Right atrium auricular region (tissue), 2 donors: ENCODE measurements around the gene BLID. TPM values are rescaled to one million over a fixed set of nuclear protein-coding genes. Genes with fewer than 3 reads are reported as not detected.

ENCODE experiments used
- DNase-seq: peaks from one replicate; pipeline ENCODE4 v3.0.0-alpha.2; 2019; ENCODE audit warnings: low spot score
- H3K27ac ChIP-seq, 2 donors: fragments of 200-600 bp; sonication (generic); 1 replicate in 1 of 2; 2 replicates in 1 of 2; pipeline ENCODE4 v1.5.1; 2016 to 2019
- H3K27me3 ChIP-seq, 2 donors: fragments of 200-600 bp; sonication (generic); one replicate each; pipeline versions ENCODE4 v1.5.1 to v1.6.0; 2017 to 2019
- H3K36me3 ChIP-seq: fragments of 200-600 bp; sonication (generic); one replicate; pipeline ENCODE4 v1.5.1; 2016
- H3K4me1 ChIP-seq, 2 donors: fragments of 200-600 bp; sonication (generic); one replicate each; pipeline versions ENCODE4 v1.5.1 to v1.6.0; 2017 to 2019
- H3K4me3 ChIP-seq, 2 donors: fragments of 200-600 bp; sonication (generic); 1 replicate in 1 of 2; 2 replicates in 1 of 2; pipeline ENCODE4 v1.5.1; 2017 to 2019; ENCODE audit warnings: mild to moderate bottlenecking in 1 of 2, moderate library complexity in 1 of 2
- H3K9me3 ChIP-seq, 2 donors: fragments of 200-600 bp; sonication (generic); one replicate each; pipeline ENCODE4 v1.5.1; 2019
- total RNA-seq, 2 donors: library from RNA; depleted of rRNA; stranded (reverse); fragments of >200 nt; gene quantifications; one replicate each; pipeline ENCODE4 v1.1.0, GENCODE V29; 2016
- TF ChIP-seq, protein P1 (sequence below), 2 donors: fragments of 200-600 bp; sonication (generic); IDR thresholded peaks; one replicate each; pipeline ENCODE4 v1.5.1; 2019; ENCODE audit warnings: antibody characterized with exemption in 2 of 2

The BLID gene
- total RNA-seq, 2 donors from 2014 or later, result 1.1 to 1.2 TPM

DNA sequence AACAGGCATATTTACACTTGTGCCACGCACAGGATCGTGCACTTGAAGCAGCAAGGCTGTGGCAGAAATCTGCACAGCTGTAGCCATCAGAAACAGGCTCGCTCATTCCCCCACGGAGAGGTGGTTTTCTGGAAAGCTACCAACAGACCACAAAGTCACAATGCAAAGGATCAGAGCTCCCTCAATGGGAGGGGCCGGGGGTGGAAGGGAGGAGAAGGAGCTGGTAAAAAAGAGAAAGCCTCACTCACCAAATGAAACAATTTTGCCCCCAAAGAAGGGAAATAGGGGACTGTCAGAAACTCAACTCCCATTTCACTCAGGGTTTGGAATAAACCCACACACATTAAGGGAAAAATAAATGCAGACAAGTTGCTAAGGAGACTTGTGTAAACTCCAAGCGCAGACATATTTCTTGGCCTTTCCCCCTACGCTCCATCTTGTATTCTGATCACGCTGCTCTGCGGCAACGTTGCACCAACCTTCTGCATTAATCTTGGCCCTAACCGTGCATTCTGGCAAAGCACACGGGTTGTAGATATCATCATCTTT, 43.2 kb upstream of the BLID start:
- no peaks in the 10 kb centered on the region for H3K27me3 ChIP-seq
- DNase-seq, result no peak
- TF ChIP-seq, protein P1, sequence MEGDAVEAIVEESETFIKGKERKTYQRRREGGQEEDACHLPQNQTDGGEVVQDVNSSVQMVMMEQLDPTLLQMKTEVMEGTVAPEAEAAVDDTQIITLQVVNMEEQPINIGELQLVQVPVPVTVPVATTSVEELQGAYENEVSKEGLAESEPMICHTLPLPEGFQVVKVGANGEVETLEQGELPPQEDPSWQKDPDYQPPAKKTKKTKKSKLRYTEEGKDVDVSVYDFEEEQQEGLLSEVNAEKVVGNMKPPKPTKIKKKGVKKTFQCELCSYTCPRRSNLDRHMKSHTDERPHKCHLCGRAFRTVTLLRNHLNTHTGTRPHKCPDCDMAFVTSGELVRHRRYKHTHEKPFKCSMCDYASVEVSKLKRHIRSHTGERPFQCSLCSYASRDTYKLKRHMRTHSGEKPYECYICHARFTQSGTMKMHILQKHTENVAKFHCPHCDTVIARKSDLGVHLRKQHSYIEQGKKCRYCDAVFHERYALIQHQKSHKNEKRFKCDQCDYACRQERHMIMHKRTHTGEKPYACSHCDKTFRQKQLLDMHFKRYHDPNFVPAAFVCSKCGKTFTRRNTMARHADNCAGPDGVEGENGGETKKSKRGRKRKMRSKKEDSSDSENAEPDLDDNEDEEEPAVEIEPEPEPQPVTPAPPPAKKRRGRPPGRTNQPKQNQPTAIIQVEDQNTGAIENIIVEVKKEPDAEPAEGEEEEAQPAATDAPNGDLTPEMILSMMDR (IDR thresholded peaks at IDR 0.05), result no peak
- peak overlapping the region; percentile 49 for H3K27ac ChIP-seq
- peaks cover 0 to 5% of the 10 kb centered on the region in 2 donors for H3K4me1 ChIP-seq
- peak overlapping the region in 1 of 2 donors; percentile 10 for H3K4me3 ChIP-seq
- no peaks in the 10 kb centered on the region for H3K36me3 ChIP-seq
- no peaks in the 10 kb centered on the region for H3K9me3 ChIP-seq

DNA sequence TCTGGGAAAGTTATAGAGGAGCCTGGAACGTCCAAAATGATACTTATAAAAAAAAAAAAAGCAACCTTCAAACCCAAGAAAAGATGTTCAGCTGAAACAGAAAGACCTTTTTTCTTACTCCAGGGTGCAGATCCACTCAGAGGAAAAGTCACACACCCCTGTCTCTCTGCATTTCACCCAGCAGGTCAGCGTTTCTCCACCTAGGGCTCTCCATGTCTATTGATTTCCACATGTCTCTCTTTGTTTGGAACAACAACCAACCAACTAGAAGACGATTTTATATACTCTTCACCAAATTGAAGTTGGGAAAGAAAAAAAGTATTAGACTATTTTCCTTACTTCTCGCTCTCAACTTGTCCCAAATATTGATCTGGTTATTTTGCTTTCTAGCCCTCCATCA, 42.2 kb upstream of the BLID start:
- H3K36me3 ChIP-seq, result no peaks in the 10 kb centered on the region
- TF ChIP-seq, protein P1 (IDR thresholded peaks at IDR 0.05), result no peak
- peak overlapping the region; percentile 26 to 32 for H3K4me3 ChIP-seq
- DNase-seq, result no peak
- peaks cover 0 to 5% of the 10 kb centered on the region in 2 donors for H3K4me1 ChIP-seq
- H3K27ac ChIP-seq, result peak overlapping the region; percentile 67 to 75
- no peaks in the 10 kb centered on the region for H3K9me3 ChIP-seq
- H3K27me3 ChIP-seq, result no peaks in the 10 kb centered on the region

DNA sequence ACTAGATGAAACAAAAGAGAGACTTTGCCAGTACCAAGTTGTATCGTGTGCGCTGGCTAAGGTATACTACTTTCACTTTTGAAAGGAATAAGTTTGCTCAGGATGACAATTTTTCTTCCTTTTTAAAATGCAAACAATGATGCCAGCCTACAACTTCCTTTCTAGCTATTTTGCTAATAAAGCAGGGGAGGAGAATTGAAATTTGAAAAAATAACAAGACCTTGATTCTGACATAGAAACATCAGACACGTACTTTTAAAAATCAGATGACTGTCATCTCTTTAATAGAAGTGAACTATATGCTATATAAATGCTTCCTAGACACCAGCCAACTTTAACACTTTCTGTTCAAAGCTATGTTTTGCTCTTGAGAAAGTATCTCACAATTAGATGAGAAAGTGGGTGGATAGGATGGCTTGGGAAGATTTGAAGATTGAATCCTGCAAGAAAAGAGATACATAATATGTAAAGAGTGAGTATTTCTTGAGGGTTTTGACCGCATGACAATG, 41.7 kb upstream of the BLID start:
- Histone ChIP-seq H3K36me3 (no peaks in the 10 kb centered on the region), H3K27ac (peak overlapping the region; percentile 67 to 75), H3K4me3 (peak overlapping the region; percentile 26 to 32), H3K27me3 (no peaks in the 10 kb centered on the region), H3K9me3 (no peaks in the 10 kb centered on the region), H3K4me1 (peaks cover 0 to 5% of the 10 kb centered on the region in 2 donors)
- DNase-seq, result no peak
- TF ChIP-seq, protein P1 (IDR thresholded peaks at IDR 0.05), result no peak

DNA sequence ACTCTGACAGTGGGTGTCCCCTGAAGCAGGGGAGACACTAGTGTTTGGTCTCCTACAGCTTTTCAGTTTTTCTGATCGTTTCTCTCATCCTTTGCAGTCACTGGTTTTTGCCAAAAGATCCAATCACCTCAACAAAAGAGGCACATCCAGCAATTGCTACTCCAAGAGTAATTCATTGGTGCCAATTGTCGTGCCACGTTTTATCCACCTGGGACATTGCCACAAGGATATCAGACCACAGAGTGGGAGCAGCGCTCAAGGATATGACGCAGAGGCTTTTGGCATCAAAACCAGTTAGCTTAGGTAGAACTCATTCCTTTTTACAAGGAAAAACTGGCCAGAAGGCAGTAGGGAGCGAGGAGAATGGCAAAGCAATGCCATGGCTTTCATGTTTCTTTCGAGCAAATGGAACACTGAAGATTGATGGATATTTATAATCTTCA, 40.9 kb upstream of the BLID start:
- peak overlapping the region; percentile 67 to 75 for H3K27ac ChIP-seq
- no peaks in the 10 kb centered on the region for H3K9me3 ChIP-seq
- no peaks in the 10 kb centered on the region for H3K27me3 ChIP-seq
- H3K36me3 ChIP-seq, result no peaks in the 10 kb centered on the region
- DNase-seq, result peak; percentile 67
- H3K4me1 ChIP-seq, result peaks cover 0 to 5% of the 10 kb centered on the region in 2 donors
- TF ChIP-seq, protein P1 (IDR thresholded peaks at IDR 0.05), result no peak
- peak overlapping the region; percentile 26 to 32 for H3K4me3 ChIP-seq

DNA sequence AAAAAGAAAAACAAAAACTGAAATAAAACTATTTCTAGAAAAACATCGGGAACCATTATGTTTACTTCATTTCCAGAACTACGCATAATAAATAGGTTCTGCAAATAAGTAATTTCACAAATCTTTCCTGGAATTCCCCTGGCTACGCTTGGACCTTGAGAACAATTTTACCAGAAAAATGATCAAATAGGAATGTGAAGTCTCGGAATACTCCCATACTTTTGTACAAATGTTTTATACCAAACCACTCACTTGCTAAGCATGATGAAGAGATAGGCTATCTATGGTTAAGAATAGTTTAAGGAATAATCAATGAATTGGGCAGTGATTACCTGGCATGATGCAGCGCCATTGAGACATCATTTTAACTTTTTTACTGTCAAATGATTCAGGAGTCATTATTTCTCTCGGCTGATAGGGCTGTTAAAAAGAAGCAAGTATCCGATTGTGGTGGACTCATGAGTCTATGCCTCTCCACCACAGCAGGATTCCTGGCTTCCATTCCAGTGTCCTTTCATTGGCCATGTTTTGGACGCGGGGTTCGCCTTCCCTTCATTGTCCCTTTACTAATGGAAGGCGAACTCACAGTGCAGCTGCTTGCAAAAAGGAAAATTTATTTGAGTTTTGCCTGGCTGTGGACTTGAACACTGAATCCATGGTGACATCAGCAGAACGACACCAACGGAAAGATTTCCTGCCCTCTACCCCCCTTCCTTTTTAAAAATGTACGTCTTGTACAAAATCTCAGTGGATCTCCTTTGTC, 39.9 kb upstream of the BLID start:
- TF ChIP-seq, protein P1 (IDR thresholded peaks at IDR 0.05), result no peak
- Histone ChIP-seq H3K4me1 (peaks cover 0 to 9% of the 10 kb centered on the region in 2 donors), H3K27me3 (no peaks in the 10 kb centered on the region), H3K9me3 (no peaks in the 10 kb centered on the region), H3K4me3 (peak overlapping the region in 1 of 2 donors; percentile 32), H3K36me3 (no peaks in the 10 kb centered on the region), H3K27ac (peak overlapping the region; percentile 67 to 75)
- no peak for DNase-seq
